Right atrium auricular region (tissue), 2 donors: ENCODE measurements around the gene RPS6KA4. TPM values are rescaled to one million over a fixed set of nuclear protein-coding genes. Genes with fewer than 3 reads are reported as not detected.

Experiments used
- DNase-seq: peaks from one replicate; pipeline ENCODE4 v3.0.0-alpha.2; 2019; ENCODE audit warnings: low spot score
- H3K27ac ChIP-seq, 2 donors: fragments of 200-600 bp; sonication (generic); 1 replicate in 1 of 2; 2 replicates in 1 of 2; pipeline ENCODE4 v1.5.1; 2016 to 2019
- H3K27me3 ChIP-seq, 2 donors: fragments of 200-600 bp; sonication (generic); one replicate each; pipeline versions ENCODE4 v1.5.1 to v1.6.0; 2017 to 2019
- H3K36me3 ChIP-seq: fragments of 200-600 bp; sonication (generic); one replicate; pipeline ENCODE4 v1.5.1; 2016
- H3K4me1 ChIP-seq, 2 donors: fragments of 200-600 bp; sonication (generic); one replicate each; pipeline versions ENCODE4 v1.5.1 to v1.6.0; 2017 to 2019
- H3K4me3 ChIP-seq, 2 donors: fragments of 200-600 bp; sonication (generic); 1 replicate in 1 of 2; 2 replicates in 1 of 2; pipeline ENCODE4 v1.5.1; 2017 to 2019; ENCODE audit warnings: mild to moderate bottlenecking in 1 of 2, moderate library complexity in 1 of 2
- H3K9me3 ChIP-seq, 2 donors: fragments of 200-600 bp; sonication (generic); one replicate each; pipeline ENCODE4 v1.5.1; 2019
- CTCF ChIP-seq, 2 donors: fragments of 200-600 bp; sonication (generic); IDR thresholded peaks; one replicate each; pipeline ENCODE4 v1.5.1; 2019; ENCODE audit warnings: antibody characterized with exemption in 2 of 2
- total RNA-seq, 2 donors: library from RNA; depleted of rRNA; stranded (reverse); fragments of >200 nt; gene quantifications; one replicate each; pipeline ENCODE4 v1.1.0, GENCODE V29; 2016

Gene RPS6KA4
- total RNA-seq, 2 donors from 2014 or later = 11.4 to 22.2 TPM

- no peaks in the 10 kb centered on the region for H3K36me3 ChIP-seq
- H3K27me3 ChIP-seq = no peaks in the 10 kb centered on the region
Observed at GRCh38 chr11:64400667-64401066, 41.7 kb downstream of the RPS6KA4 start.

GRCh38 chr11:64401775-64402174 lies 42.8 kb downstream of the RPS6KA4 start:
- H3K4me3 ChIP-seq = no peak overlapping the region
- H3K4me1 ChIP-seq = peaks cover 0 to 11% of the 10 kb centered on the region in 2 donors
- H3K27ac ChIP-seq = no peak overlapping the region
- no peak for TF ChIP-seq CTCF (IDR thresholded peaks at IDR 0.05)
- H3K27me3 ChIP-seq = no peaks in the 10 kb centered on the region
- H3K9me3 ChIP-seq = no peaks in the 10 kb centered on the region
- DNase-seq = no peak
- H3K36me3 ChIP-seq = no peaks in the 10 kb centered on the region

More at GRCh38 chr11:64400667-64401066, 41.7 kb downstream of the RPS6KA4 start:
- peaks cover 0 to 9% of the 10 kb centered on the region in 2 donors for H3K4me1 ChIP-seq
- no peak overlapping the region for H3K4me3 ChIP-seq
- DNase-seq = no peak
- H3K27ac ChIP-seq = no peak overlapping the region
- TF ChIP-seq CTCF (IDR thresholded peaks at IDR 0.05) = no peak
- no peaks in the 10 kb centered on the region for H3K9me3 ChIP-seq

- H3K36me3 ChIP-seq = no peaks in the 10 kb centered on the region
- H3K27ac ChIP-seq = no peak overlapping the region
- no peak overlapping the region for H3K4me3 ChIP-seq
- no peaks in the 10 kb centered on the region for H3K9me3 ChIP-seq
- no peak for TF ChIP-seq CTCF (IDR thresholded peaks at IDR 0.05)
- peaks cover 0 to 11% of the 10 kb centered on the region in 2 donors for H3K4me1 ChIP-seq
- no peak for DNase-seq
- no peaks in the 10 kb centered on the region for H3K27me3 ChIP-seq
Observed at GRCh38 chr11:64403106-64403505, 44.1 kb downstream of the RPS6KA4 start.

GRCh38 chr11:64406221-64406946 lies 47.4 kb downstream of the RPS6KA4 start:
- TF ChIP-seq CTCF (IDR thresholded peaks at IDR 0.05) = no peak
- H3K9me3 ChIP-seq = no peaks in the 10 kb centered on the region
- H3K4me3 ChIP-seq = no peak overlapping the region
- H3K27ac ChIP-seq = no peak overlapping the region
- no peak for DNase-seq
- H3K27me3 ChIP-seq = no peaks in the 10 kb centered on the region
- no peaks in the 10 kb centered on the region for H3K36me3 ChIP-seq
- H3K4me1 ChIP-seq = peaks cover 0 to 11% of the 10 kb centered on the region in 2 donors

- Histone ChIP-seq H3K4me3 (no peak overlapping the region), H3K36me3 (no peaks in the 10 kb centered on the region), H3K27me3 (no peaks in the 10 kb centered on the region), H3K27ac (no peak overlapping the region), H3K9me3 (no peaks in the 10 kb centered on the region), H3K4me1 (peaks cover 0 to 11% of the 10 kb centered on the region in 2 donors)
- no peak for TF ChIP-seq CTCF (IDR thresholded peaks at IDR 0.05)
- DNase-seq = no peak
Observed at GRCh38 chr11:64407221-64407620, 48.3 kb downstream of the RPS6KA4 start.

- no peak for DNase-seq
- TF ChIP-seq CTCF (IDR thresholded peaks at IDR 0.05) = no peak
- Histone ChIP-seq H3K27me3 (no peaks in the 10 kb centered on the region), H3K4me1 (peaks cover 0 to 11% of the 10 kb centered on the region in 2 donors), H3K9me3 (no peaks in the 10 kb centered on the region), H3K27ac (no peak overlapping the region), H3K4me3 (no peak overlapping the region), H3K36me3 (no peaks in the 10 kb centered on the region)
Observed at GRCh38 chr11:64407630-64408029, 48.7 kb downstream of the RPS6KA4 start.
